ENCODE data around the gene PTPN3. TPM values are rescaled to one million over a fixed set of nuclear protein-coding genes. Genes with fewer than 3 reads are reported as not detected.

PTPN3 gene
- total RNA-seq, 1 donor from 2014 or later: 3.7 TPM

GRCh38 chr9:109382182-109382581 lies 115.9 kb downstream of the PTPN3 start:
- Mint-ChIP-seq H3K36me3 (ENCODE audit: insufficient read depth) (peaks cover 7% of the 10 kb centered on the region), H3K4me1 (ENCODE audit: low read depth) (no peaks in the 10 kb centered on the region), H3K27ac (no peak overlapping the region), H3K4me3 (ENCODE audit: low read depth) (no peak overlapping the region), H3K27me3 (no peaks in the 10 kb centered on the region), H3K9me3 (ENCODE audit: low read depth) (peaks cover 3% of the 10 kb centered on the region)
- DNase-seq (ENCODE audit: low spot score, unreplicated experiment): no peak
- TF ChIP-seq CTCF (IDR thresholded peaks at IDR 0.05; ENCODE audit: unreplicated experiment): no peak

- DNase-seq (ENCODE audit: low spot score, unreplicated experiment): no peak
- Mint-ChIP-seq H3K9me3 (ENCODE audit: low read depth) (peaks cover 3% of the 10 kb centered on the region), H3K27ac (no peak overlapping the region), H3K4me1 (ENCODE audit: low read depth) (no peaks in the 10 kb centered on the region), H3K4me3 (ENCODE audit: low read depth) (no peak overlapping the region), H3K27me3 (no peaks in the 10 kb centered on the region), H3K36me3 (ENCODE audit: insufficient read depth) (peaks cover 7% of the 10 kb centered on the region)
- no peak for TF ChIP-seq CTCF (IDR thresholded peaks at IDR 0.05; ENCODE audit: unreplicated experiment)
Observed at GRCh38 chr9:109381011-109381729, 116.9 kb downstream of the PTPN3 start.

GRCh38 chr9:109379513-109379912 lies 118.6 kb downstream of the PTPN3 start:
- no peaks in the 10 kb centered on the region for H3K4me1 Mint-ChIP-seq (ENCODE audit: low read depth)

GRCh38 chr9:109378316-109378715 lies 119.8 kb downstream of the PTPN3 start:
- no peaks in the 10 kb centered on the region for H3K4me1 Mint-ChIP-seq (ENCODE audit: low read depth)
- peaks cover 3% of the 10 kb centered on the region for H3K9me3 Mint-ChIP-seq (ENCODE audit: low read depth)
- no peak for DNase-seq (ENCODE audit: low spot score, unreplicated experiment)
- no peaks in the 10 kb centered on the region for H3K27me3 Mint-ChIP-seq
- TF ChIP-seq CTCF (IDR thresholded peaks at IDR 0.05; ENCODE audit: unreplicated experiment): no peak
- peaks cover 7% of the 10 kb centered on the region for H3K36me3 Mint-ChIP-seq (ENCODE audit: insufficient read depth)
- H3K27ac Mint-ChIP-seq: no peak overlapping the region
- H3K4me3 Mint-ChIP-seq (ENCODE audit: low read depth): no peak overlapping the region

More at GRCh38 chr9:109379513-109379912, 118.6 kb downstream of the PTPN3 start:
- Mint-ChIP-seq H3K4me3 (ENCODE audit: low read depth) (no peak overlapping the region), H3K36me3 (ENCODE audit: insufficient read depth) (peaks cover 7% of the 10 kb centered on the region), H3K9me3 (ENCODE audit: low read depth) (peaks cover 3% of the 10 kb centered on the region), H3K27ac (no peak overlapping the region), H3K27me3 (no peaks in the 10 kb centered on the region)
- no peak for DNase-seq (ENCODE audit: low spot score, unreplicated experiment)
- TF ChIP-seq CTCF (IDR thresholded peaks at IDR 0.05; ENCODE audit: unreplicated experiment): no peak

- Mint-ChIP-seq H3K27me3 (no peaks in the 10 kb centered on the region), H3K27ac (no peak overlapping the region), H3K4me3 (ENCODE audit: low read depth) (no peak overlapping the region), H3K36me3 (ENCODE audit: insufficient read depth) (no peaks in the 10 kb centered on the region), H3K4me1 (ENCODE audit: low read depth) (no peaks in the 10 kb centered on the region), H3K9me3 (ENCODE audit: low read depth) (peaks cover 8% of the 10 kb centered on the region)
- no peak for DNase-seq (ENCODE audit: low spot score, unreplicated experiment)
- TF ChIP-seq CTCF (IDR thresholded peaks at IDR 0.05; ENCODE audit: unreplicated experiment): no peak
Observed at GRCh38 chr9:109372246-109372645, 125.9 kb downstream of the PTPN3 start.

Data from progenitor cell of endocrine pancreas (in vitro differentiated cells).